Breast epithelium (tissue), 4 donors: ENCODE data around the gene ELOVL7. TPM values are rescaled to one million over a fixed set of nuclear protein-coding genes. Genes with fewer than 3 reads are reported as not detected.
"Not testable (repeated sequence)": the region's sequence is repeated elsewhere in the genome, so short reads cannot be mapped to it uniquely, and the experiment has no call there.

Source experiments
- DNase-seq, 2 donors: peaks; one replicate each; pipeline ENCODE4 v3.0.0-alpha.2; 2019; ENCODE audit warnings: low spot score in 2 of 2
- H3K27ac ChIP-seq, 2 donors: fragments of 200-600 bp; sonication (generic) in 1 of 2; one replicate each; pipeline ENCODE4 v1.5.1; 2016 to 2019; ENCODE audit warnings: mild to moderate bottlenecking in 1 of 2
- H3K27me3 ChIP-seq, 2 donors: fragments of 200-600 bp; sonication (generic) in 1 of 2; one replicate each; pipeline versions ENCODE4 v1.5.1 to v1.6.0; 2017 to 2019; ENCODE audit warnings: control low read depth in 1 of 2, mild to moderate bottlenecking in 1 of 2
- H3K36me3 ChIP-seq: fragments of 200-600 bp; one replicate; pipeline ENCODE4 v1.5.1; 2019
- H3K4me1 ChIP-seq, 2 donors: fragments of 200-600 bp; sonication (generic); one replicate each; pipeline ENCODE4 v1.5.1; 2016 to 2019; ENCODE audit warnings: control low read depth in 1 of 2
- H3K4me3 ChIP-seq, 3 donors: fragments of 200-600 bp; sonication (generic); 1 replicate in 2 of 3; 2 replicates in 1 of 3; pipeline ENCODE4 v1.5.1; 2016 to 2019; ENCODE audit warnings: mild to moderate bottlenecking in 3 of 3, moderate library complexity in 2 of 3
- H3K9me3 ChIP-seq, 2 donors: fragments of 200-600 bp; sonication (generic) in 1 of 2; one replicate each; pipeline ENCODE4 v1.5.1; 2016 to 2019; ENCODE audit warnings: control low read depth in 1 of 2
- POLR2A ChIP-seq: fragments of 450-650 bp; IDR thresholded peaks from one replicate; pipeline ENCODE4 v1.6.1; 2016; ENCODE audit warnings: antibody characterized with exemption, mild to moderate bottlenecking, moderate library complexity
- POLR2AphosphoS5 ChIP-seq, 3 donors: sonication (generic); formaldehyde crosslinking; IDR thresholded peaks; one replicate each; pipeline ENCODE4 v1.6.1; 2017; ENCODE audit warnings: antibody characterized with exemption in 3 of 3
- intact Hi-C: fragments of 100-400 bp; cut with DNase I; formaldehyde crosslinking; loops from one replicate; pipeline ENCODE4 v1.15.1; 2023; ENCODE audit warnings: low total_unique reads
- total RNA-seq, 3 donors: library from RNA; depleted of rRNA; stranded (reverse); fragments of >200 nt; gene quantifications; one replicate each; pipeline ENCODE4 v1.1.0, GENCODE V29; 2016
- TF ChIP-seq, protein P1 (sequence below), 3 donors: fragments of 450-650 bp; IDR thresholded peaks; one replicate each; pipeline ENCODE4 v1.5.1; 2016 to 2017; ENCODE audit warnings: antibody characterized with exemption in 3 of 3, mild to moderate bottlenecking in 3 of 3, moderate library complexity in 3 of 3

ELOVL7 gene
- total RNA-seq, 3 donors from 2014 or later, result 3.9 to 7.5 (median 6.1) TPM

DNA sequence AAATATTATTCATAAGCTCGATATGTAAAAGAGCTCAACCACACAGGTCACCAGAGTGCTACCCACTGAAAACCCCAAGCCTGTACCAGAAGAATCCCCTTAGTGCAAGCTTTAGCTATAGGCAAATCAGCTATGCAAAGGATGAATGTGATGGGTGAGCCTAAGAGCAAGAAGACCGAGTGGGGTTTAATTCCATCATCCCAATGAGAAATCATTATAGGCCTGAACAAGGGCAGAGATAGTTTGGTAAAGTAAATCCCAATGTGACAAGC, 21.8 kb downstream of the ELOVL7 start:
- H3K27ac ChIP-seq, result no peak overlapping the region
- TF ChIP-seq POLR2A (no peak), POLR2AphosphoS5 (IDR thresholded peaks at IDR 0.05) (no peak)
- TF ChIP-seq, protein P1, sequence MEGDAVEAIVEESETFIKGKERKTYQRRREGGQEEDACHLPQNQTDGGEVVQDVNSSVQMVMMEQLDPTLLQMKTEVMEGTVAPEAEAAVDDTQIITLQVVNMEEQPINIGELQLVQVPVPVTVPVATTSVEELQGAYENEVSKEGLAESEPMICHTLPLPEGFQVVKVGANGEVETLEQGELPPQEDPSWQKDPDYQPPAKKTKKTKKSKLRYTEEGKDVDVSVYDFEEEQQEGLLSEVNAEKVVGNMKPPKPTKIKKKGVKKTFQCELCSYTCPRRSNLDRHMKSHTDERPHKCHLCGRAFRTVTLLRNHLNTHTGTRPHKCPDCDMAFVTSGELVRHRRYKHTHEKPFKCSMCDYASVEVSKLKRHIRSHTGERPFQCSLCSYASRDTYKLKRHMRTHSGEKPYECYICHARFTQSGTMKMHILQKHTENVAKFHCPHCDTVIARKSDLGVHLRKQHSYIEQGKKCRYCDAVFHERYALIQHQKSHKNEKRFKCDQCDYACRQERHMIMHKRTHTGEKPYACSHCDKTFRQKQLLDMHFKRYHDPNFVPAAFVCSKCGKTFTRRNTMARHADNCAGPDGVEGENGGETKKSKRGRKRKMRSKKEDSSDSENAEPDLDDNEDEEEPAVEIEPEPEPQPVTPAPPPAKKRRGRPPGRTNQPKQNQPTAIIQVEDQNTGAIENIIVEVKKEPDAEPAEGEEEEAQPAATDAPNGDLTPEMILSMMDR (IDR thresholded peaks at IDR 0.05), result no peak
- DNase-seq, result no peak
- no peak overlapping the region for H3K4me3 ChIP-seq
- no peaks in the 10 kb centered on the region for H3K36me3 ChIP-seq
- no peaks in the 10 kb centered on the region for H3K4me1 ChIP-seq
- no peaks in the 10 kb centered on the region for H3K9me3 ChIP-seq
- no peaks in the 10 kb centered on the region for H3K27me3 ChIP-seq
- intact Hi-C loops, result loop anchor here (5.0 kb wide), 1 partner anchor 1270 kb away; no protein-coding TSS in a partner anchor

DNA sequence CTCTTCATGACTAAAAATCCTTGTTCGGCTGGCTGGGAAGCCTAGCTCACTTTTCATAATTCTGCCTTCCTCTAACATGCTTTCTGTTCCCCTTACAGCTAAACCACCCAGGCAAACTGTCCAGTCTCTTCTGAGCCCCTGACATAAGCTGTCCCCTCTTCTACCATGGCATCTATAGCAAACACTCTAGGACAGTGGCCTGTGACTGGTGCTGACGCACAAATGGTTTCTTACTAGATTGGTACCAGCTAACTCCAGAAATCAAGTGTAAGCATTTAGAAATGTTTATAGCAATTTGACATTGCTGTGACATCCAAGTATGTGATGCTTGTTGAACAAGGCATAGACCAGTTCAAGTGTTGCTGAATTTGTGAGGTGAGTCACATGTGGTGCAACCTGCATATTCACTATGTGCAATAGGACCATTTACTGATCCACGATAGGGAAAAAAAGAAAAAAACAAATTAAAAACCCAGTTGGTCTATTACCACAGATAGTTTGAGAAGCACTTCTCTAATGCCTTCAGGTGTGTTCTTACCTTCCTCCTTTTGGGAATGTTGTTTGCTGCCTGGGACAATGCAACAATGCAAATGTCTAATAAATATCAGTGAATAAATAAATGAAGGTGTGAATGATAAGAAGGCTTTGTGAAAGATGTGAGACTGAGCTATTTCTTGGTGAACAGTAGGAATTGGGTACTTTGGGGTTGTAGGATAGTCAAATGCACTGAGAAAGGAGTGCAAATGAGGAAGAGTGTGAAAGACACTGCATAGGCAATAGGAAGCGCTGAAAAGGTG, 22.4 kb downstream of the ELOVL7 start:
- Histone ChIP-seq H3K27ac (no peak overlapping the region), H3K4me3 (no peak overlapping the region), H3K4me1 (no peaks in the 10 kb centered on the region), H3K9me3 (no peaks in the 10 kb centered on the region), H3K36me3 (no peaks in the 10 kb centered on the region), H3K27me3 (no peaks in the 10 kb centered on the region)
- intact Hi-C loops, result loop anchor here (5.0 kb wide), 1 partner anchor 1271 kb away; no protein-coding TSS in a partner anchor
- no peak for DNase-seq
- TF ChIP-seq, protein P1 (IDR thresholded peaks at IDR 0.05), result no peak
- TF ChIP-seq POLR2AphosphoS5 (IDR thresholded peaks at IDR 0.05) (no peak), POLR2A (no peak)

DNA sequence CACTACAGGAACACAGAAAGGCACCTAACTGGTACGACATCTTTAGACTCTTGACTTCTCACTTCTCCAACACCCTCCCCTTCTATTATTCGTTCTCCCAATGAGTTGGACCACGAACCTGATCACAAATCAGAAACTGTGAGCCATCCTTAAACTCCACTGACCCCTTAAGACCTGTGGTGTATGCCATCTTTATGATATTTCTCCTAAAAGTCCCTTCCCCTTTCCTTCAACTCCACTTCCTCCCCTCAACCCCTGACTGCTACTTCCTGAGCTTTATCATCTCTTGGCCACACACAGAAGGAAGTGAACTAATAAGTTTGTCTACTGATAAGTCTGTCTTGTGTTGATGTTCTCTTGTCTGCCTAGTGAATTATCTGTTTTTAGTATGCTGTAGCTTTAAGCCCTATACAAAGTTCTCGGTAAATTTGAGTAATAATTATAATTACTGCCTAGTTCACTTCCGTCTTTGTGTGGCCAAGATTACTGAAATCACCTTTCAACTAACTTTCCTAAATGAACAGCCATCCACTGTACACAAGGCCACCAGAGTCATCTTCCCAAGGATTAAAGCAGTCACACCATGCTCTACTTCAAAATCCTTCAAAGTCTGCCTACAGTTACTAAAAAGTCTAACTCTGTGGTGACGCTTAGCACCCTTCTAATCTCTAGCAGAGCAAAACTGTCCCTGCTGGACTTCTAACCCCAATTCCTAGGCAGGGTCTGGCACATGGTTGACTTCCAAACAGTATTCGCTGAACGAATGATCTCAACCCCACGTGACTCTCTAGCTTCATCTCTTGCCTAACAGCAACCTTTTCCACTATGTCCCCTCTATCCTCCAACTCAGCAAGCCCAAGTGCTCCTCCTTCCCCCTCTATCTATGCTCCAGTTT, 23.2 kb downstream of the ELOVL7 start:
- no peak for DNase-seq
- no peak overlapping the region for H3K4me3 ChIP-seq
- no peaks in the 10 kb centered on the region for H3K27me3 ChIP-seq
- H3K9me3 ChIP-seq, result no peaks in the 10 kb centered on the region
- H3K4me1 ChIP-seq, result no peaks in the 10 kb centered on the region
- no peaks in the 10 kb centered on the region for H3K36me3 ChIP-seq
- H3K27ac ChIP-seq, result no peak overlapping the region
- TF ChIP-seq POLR2AphosphoS5 (IDR thresholded peaks at IDR 0.05) (no peak), POLR2A (no peak)
- TF ChIP-seq, protein P1 (IDR thresholded peaks at IDR 0.05), result no peak
- intact Hi-C loops, result loop anchor here (5.0 kb wide), 1 partner anchor 1271 kb away; no protein-coding TSS in a partner anchor

DNA sequence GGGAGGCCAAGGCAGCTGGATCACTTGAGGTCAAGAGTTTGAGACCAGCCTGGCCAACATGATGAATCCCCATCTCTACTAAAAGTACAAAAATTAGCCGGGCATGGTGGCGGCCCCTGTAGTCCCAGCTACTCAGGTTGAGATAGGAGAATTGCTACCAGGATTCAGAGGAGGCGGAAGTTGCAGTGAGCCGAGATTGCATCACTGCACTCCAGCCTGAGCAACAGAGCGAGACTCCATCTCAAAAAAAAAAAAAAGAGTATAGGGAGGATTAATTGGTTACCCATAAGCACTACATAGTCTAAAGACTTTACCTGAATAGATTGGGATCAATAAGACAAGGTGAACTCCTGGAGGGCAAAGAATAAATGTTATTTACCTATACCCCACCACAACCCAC, 27.9 kb downstream of the ELOVL7 start:
- DNase-seq, H3K27ac ChIP-seq, H3K4me3 ChIP-seq, H3K9me3 ChIP-seq, intact Hi-C loops, H3K4me1 ChIP-seq, H3K36me3 ChIP-seq, H3K27me3 ChIP-seq: not testable (repeated sequence)

DNA sequence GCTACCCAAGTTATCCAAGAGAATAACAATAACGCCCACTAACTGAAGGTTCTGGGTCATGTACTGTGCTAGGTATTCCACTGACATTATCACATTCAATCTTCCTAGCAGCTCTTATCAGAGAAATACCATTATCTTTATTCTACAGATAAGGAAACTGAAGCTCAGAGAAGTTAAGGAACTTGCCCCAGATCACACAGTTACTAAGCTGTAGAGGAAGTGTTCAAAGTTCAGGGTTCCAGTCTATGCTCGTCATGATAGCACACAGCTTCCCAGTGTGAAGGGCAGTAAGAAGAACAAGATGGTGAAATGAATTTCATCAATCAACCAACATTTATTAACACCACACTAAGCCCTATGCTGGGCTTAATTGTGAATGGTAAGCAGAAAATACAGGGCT, 29.6 kb downstream of the ELOVL7 start:
- H3K27me3 ChIP-seq, result no peaks in the 10 kb centered on the region
- no peaks in the 10 kb centered on the region for H3K4me1 ChIP-seq
- intact Hi-C loops, result loop anchor here (2.0 to 5.0 kb wide), 2 partner anchors 18 to 1232 kb away; no protein-coding TSS in a partner anchor
- no peaks in the 10 kb centered on the region for H3K9me3 ChIP-seq
- DNase-seq, result no peak
- H3K36me3 ChIP-seq, result no peaks in the 10 kb centered on the region
- TF ChIP-seq, protein P1 (IDR thresholded peaks at IDR 0.05), result no peak
- TF ChIP-seq POLR2AphosphoS5 (IDR thresholded peaks at IDR 0.05) (no peak), POLR2A (no peak)
- no peak overlapping the region for H3K27ac ChIP-seq
- H3K4me3 ChIP-seq, result no peak overlapping the region
